ENCODE measurements around the gene CD24. TPM values are rescaled to one million over a fixed set of nuclear protein-coding genes. Genes with fewer than 3 reads are reported as not detected.
A peak's percentile ranks its signal among the peaks of the same experiment; 100 is the strongest.

CD24 gene
- total RNA-seq, 1 experiment from 2014 or later, result 276 TPM

GRCh38 chr6:106967936-106968555 lies 6.5 kb downstream of the CD24 start:
- no peak for DNase-seq (ENCODE audit: low spot score)

GRCh38 chr6:106966671-106967640 lies 7.6 kb downstream of the CD24 start:
- no peak for DNase-seq (ENCODE audit: low spot score)

- no peak for DNase-seq (ENCODE audit: low spot score)
Observed at GRCh38 chr6:106966229-106966628, 8.3 kb downstream of the CD24 start.

- DNase-seq (ENCODE audit: low spot score), result no peak
Observed at GRCh38 chr6:106964954-106965353, 9.6 kb downstream of the CD24 start.

- DNase-seq (ENCODE audit: low spot score), result no peak
Observed at GRCh38 chr6:106964099-106964498, 10.4 kb downstream of the CD24 start.

- DNase-seq (ENCODE audit: low spot score), result no peak
Observed at GRCh38 chr6:106963544-106963943, 11.0 kb downstream of the CD24 start.

- no peak for DNase-seq (ENCODE audit: low spot score)
Observed at GRCh38 chr6:106961801-106962200, 12.7 kb downstream of the CD24 start.

- no peak for DNase-seq (ENCODE audit: low spot score)
Observed at GRCh38 chr6:106961136-106961535, 13.4 kb downstream of the CD24 start.

GRCh38 chr6:106959985-106960384 lies 14.5 kb downstream of the CD24 start:
- DNase-seq (ENCODE audit: low spot score), result no peak

GRCh38 chr6:106939848-106940247 lies 34.7 kb downstream of the CD24 start:
- DNase-seq (ENCODE audit: low spot score), result no peak

- no peak for DNase-seq (ENCODE audit: low spot score)
Observed at GRCh38 chr6:106939208-106939607, 35.3 kb downstream of the CD24 start.

- peak; percentile 9 for DNase-seq (ENCODE audit: low spot score)
Observed at GRCh38 chr6:106927531-106928398, 46.8 kb downstream of the CD24 start.

GRCh38 chr6:106925948-106926347 lies 48.6 kb downstream of the CD24 start:
- DNase-seq (ENCODE audit: low spot score), result no peak

GRCh38 chr6:106924694-106925523 lies 49.6 kb downstream of the CD24 start:
- no peak for DNase-seq (ENCODE audit: low spot score)

GRCh38 chr6:106922626-106923025 lies 51.9 kb downstream of the CD24 start:
- no peak for DNase-seq (ENCODE audit: low spot score)

Other genes starting within 250 kb of the CD24 start
- gene MTRES1, start 53.5 kb upstream of the CD24 start, total RNA-seq (2014; rRNA removed; shearing (Covaris generic)), result 12.6 and 16.0 TPM in 2 replicates
- 2.1 and 2.9 TPM in 2 replicates for gene BEND3, start 140.8 kb upstream of the CD24 start, total RNA-seq (2014; rRNA removed; shearing (Covaris generic))

Data from H4 (cell line).